Mammary epithelial cell (primary cell): Measurements from ENCODE around the gene ATP8A1.

Experiments
- CTCF ChIP-seq, 2 donors: IDR thresholded peaks in 1 of 2; conservative IDR thresholded peaks in 1 of 2; 2 replicates each; pipeline ENCODE4 v1.5.1; 2011 to 2012; ENCODE audit warnings: inconsistent platforms in 2 of 2, low read length in 2 of 2, mild to moderate bottlenecking in 2 of 2, control low read depth in 1 of 2, low read depth in 1 of 2; ENCODE audit not compliant: insufficient read depth in 1 of 2; ENCODE audit errors: extremely low read depth in 1 of 2
- EZH2 ChIP-seq: IDR thresholded peaks from 2 replicates; pipeline ENCODE4 v1.6.1; 2012; ENCODE audit warnings: low read length, inconsistent platforms, borderline replicate concordance

GRCh38 chr4:42603862-42604261 is 53.0 kb downstream of the ATP8A1 start:
- no peak for TF ChIP-seq CTCF (conservative IDR thresholded peaks at IDR 0.05 in 1 of 2, IDR thresholded peaks at IDR 0.05 in 1 of 2; ENCODE audit: extremely low read depth in 1 of 2, insufficient read depth in 1 of 2, low read depth in 1 of 2, low read length in 2 of 2)
- TF ChIP-seq EZH2 = no peak
